HFF-Myc (cell line): ENCODE results near the gene FAIM2.

Experiments used
- DNase-seq: peaks from one replicate; pipeline ENCODE4 v3.0.0-alpha.2; 2011; ENCODE audit warnings: low read depth; ENCODE audit errors: extremely low read depth
- H3K4me3 ChIP-seq: replicated peaks from 2 replicates; pipeline ENCODE4 v1.5.1; 2011; ENCODE audit warnings: low read depth, mild to moderate bottlenecking, control low read depth, low read length
- CTCF ChIP-seq: IDR thresholded peaks from 2 replicates; pipeline ENCODE4 v1.5.1; 2012; ENCODE audit warnings: mild to moderate bottlenecking, low read depth, low read length, control low read depth; ENCODE audit errors: missing control alignments

FAIM2 gene

DNA sequence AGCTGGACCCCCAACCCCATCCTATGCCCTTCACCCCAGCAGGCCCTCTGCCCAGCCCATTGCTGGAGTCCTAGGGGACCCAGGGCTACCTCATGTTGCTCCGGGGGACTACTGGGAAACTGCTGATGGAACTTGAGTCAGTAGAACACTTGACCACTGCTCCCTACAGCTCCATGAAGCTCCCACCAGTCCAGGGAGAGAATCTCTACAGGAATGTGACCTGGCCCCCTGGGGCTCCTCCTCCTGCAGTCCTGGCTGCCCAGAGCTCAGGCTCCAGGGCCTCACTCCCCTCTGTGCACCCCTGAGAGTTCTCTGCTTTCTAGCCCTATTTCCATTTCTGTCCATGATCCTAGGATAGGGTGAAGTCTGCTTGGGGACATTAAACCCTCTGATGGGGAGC lies 36.0 kb upstream of the FAIM2 start:
- no peak for DNase-seq
- no peak overlapping the region for H3K4me3 ChIP-seq
- TF ChIP-seq CTCF, result no peak

DNA sequence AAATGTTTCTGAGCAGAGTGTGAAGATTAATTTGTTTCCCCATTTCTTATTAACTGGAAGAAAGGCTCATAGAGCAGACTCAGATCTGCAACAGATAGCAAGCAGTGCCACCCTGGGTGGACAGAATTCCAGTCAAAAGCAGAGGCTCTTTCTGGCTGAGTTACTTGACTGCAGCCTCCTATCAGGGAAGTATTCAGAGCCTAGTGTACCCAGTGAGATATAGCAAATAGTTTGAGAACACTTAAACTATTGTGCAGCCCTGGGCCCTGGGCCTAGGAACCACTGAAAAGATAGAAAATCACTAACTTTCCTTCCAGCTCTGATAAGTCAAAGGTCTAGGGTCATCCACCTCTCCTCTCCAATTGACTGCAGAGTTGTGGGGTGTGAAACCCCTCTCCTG lies 35.6 kb upstream of the FAIM2 start:
- no peak for DNase-seq
- TF ChIP-seq CTCF, result no peak
- H3K4me3 ChIP-seq, result no peak overlapping the region

DNA sequence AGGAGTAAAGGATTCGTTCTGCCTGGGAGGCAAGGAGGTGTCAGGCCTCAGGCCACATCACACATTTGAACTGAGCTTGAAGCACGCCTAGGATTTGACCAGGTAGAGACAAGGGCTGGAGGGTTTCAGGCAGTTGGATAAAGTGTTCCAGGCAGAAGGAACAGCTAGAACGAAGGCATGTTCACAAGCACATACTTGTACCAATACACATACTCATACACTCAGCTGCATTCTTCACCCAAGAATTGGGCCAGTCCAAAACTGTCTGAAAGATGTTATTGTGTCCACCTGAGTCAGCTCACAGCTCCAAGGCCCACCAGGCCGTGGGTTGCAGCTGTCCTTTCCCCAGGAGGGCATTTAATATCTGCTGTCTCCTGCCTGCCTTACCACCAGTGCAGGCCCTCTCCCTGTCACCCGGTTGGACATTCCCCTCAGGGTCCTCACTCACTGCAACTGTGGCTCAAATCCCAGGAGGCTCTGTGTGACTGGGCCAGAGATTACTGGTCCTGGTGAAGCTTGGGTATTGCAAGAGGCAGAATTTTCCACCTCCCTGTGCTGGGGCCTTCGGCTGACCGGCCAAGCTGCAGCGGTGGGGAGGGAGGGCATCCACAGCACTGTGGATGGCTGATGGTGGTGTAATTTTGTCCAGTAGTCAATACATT lies 34.1 kb upstream of the FAIM2 start:
- H3K4me3 ChIP-seq, result no peak overlapping the region
- no peak for TF ChIP-seq CTCF
- DNase-seq, result no peak

DNA sequence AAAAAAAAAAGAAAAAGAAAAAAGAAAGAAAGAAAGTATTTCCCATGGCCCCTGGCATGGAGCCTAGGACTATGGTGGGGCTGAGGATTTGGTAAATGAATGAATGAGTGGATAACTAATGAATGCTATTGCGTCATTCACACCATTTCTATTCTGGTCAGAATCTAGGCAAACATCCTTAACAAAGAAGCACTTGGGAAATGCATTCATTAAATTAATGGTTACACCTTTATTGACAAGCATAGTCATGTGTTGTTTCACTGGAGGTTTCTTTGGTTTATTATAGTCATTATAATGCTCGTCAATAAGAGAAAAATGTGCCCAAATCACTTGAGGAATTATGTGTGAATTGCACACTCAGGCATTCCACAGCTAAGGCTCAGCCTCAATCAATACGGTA lies 33.2 kb upstream of the FAIM2 start:
- DNase-seq, result no peak
- no peak overlapping the region for H3K4me3 ChIP-seq
- TF ChIP-seq CTCF, result no peak

- no peak overlapping the region for H3K4me3 ChIP-seq
- no peak for DNase-seq
- no peak for TF ChIP-seq CTCF
Measured at GRCh38 chr12:49934505-49934904, 30.8 kb upstream of the FAIM2 start.

- no peak for DNase-seq
- H3K4me3 ChIP-seq, result no peak overlapping the region
- no peak for TF ChIP-seq CTCF
Measured at GRCh38 chr12:49933796-49934195, 30.1 kb upstream of the FAIM2 start.
